ENCODE results near the gene ATP2B3. TPM values are rescaled to one million over a fixed set of nuclear protein-coding genes. Genes with fewer than 3 reads are reported as not detected.

Gene ATP2B3
- polyA plus RNA-seq, 3 donors, result 0.01 TPM; not detected in 2

- Histone ChIP-seq H3K4me1 (ENCODE audit: control insufficient read depth in 1 of 2, insufficient read depth in 2 of 2, low read length in 2 of 2) (no peaks in the 10 kb centered on the region), H2AFZ (ENCODE audit: insufficient read depth, low read depth, low read length, poor library complexity, severe bottlenecking) (no peak overlapping the region)
- 50% methylated on average over 1 of the region's 11 CpGs for WGBS (ENCODE audit: insufficient coverage)
Observed at GRCh38 chrX:153491918-153492317, 25.5 kb upstream of the ATP2B3 start.

GRCh38 chrX:153492543-153492942 is 24.9 kb upstream of the ATP2B3 start:
- Histone ChIP-seq H3K9me3 (replicated peaks in 1 of 2; ENCODE audit: control insufficient read depth in 1 of 2, insufficient read depth in 1 of 2, low read length in 2 of 2) (no peaks in the 10 kb centered on the region), H3K36me3 (replicated peaks in 1 of 2; ENCODE audit: control insufficient read depth in 1 of 2, insufficient read depth in 2 of 2, low read length in 2 of 2) (no peaks in the 10 kb centered on the region), H2AFZ (ENCODE audit: insufficient read depth, low read depth, low read length, poor library complexity, severe bottlenecking) (no peak overlapping the region), H3K4me1 (ENCODE audit: control insufficient read depth in 1 of 2, insufficient read depth in 2 of 2, low read length in 2 of 2) (no peaks in the 10 kb centered on the region), H3K79me2 (ENCODE audit: insufficient read depth, low read length) (no peaks in the 10 kb centered on the region), H3K4me2 (replicated peaks; ENCODE audit: extremely low read depth, low read length, poor library complexity, severe bottlenecking) (no peak overlapping the region), H4K20me1 (ENCODE audit: insufficient read depth, low read length) (no peaks in the 10 kb centered on the region), H3K27ac (ENCODE audit: low read depth in 1 of 2, low read length in 2 of 2) (no peak overlapping the region), H3K4me3 (replicated peaks in 1 of 3; ENCODE audit: low read depth in 2 of 3, low read length in 3 of 3) (no peak overlapping the region), H3K9ac (ENCODE audit: insufficient read depth, low read length, poor library complexity, severe bottlenecking) (no peak overlapping the region), H3K27me3 (ENCODE audit: control insufficient read depth in 2 of 2, insufficient read depth in 2 of 2, low read length in 2 of 2) (peaks cover 0 to 8% of the 10 kb centered on the region in 2 donors)
- TF ChIP-seq CTCF (IDR thresholded peaks at IDR 0.05), result no peak
- Mint-ChIP-seq H3K4me3 (no peak overlapping the region), H3K4me1 (peaks cover 2% of the 10 kb centered on the region), H3K36me3 (no peaks in the 10 kb centered on the region), H3K27me3 (ENCODE audit: low read depth in 3 of 3) (peaks cover 15 to 29% (median 16%) of the 10 kb centered on the region in 3 donors), H3K9me3 (peaks cover 0 to 6% (median 0%) of the 10 kb centered on the region in 7 donors), H3K27ac (no peak overlapping the region)
- intact Hi-C loops (cut with micrococcal nuclease), result no loop called here
- 97% methylated on average over 5 of the region's 12 CpGs for WGBS (ENCODE audit: insufficient coverage)
- DNase-seq, result no peak

More at GRCh38 chrX:153491918-153492317, 25.5 kb upstream of the ATP2B3 start:
- Histone ChIP-seq H3K9ac (ENCODE audit: insufficient read depth, low read length, poor library complexity, severe bottlenecking) (no peak overlapping the region), H3K9me3 (replicated peaks in 1 of 2; ENCODE audit: control insufficient read depth in 1 of 2, insufficient read depth in 1 of 2, low read length in 2 of 2) (no peaks in the 10 kb centered on the region), H3K27ac (ENCODE audit: low read depth in 1 of 2, low read length in 2 of 2) (no peak overlapping the region), H3K79me2 (ENCODE audit: insufficient read depth, low read length) (no peaks in the 10 kb centered on the region), H3K36me3 (replicated peaks in 1 of 2; ENCODE audit: control insufficient read depth in 1 of 2, insufficient read depth in 2 of 2, low read length in 2 of 2) (no peaks in the 10 kb centered on the region), H3K4me3 (replicated peaks in 1 of 3; ENCODE audit: low read depth in 2 of 3, low read length in 3 of 3) (no peak overlapping the region), H3K4me2 (replicated peaks; ENCODE audit: extremely low read depth, low read length, poor library complexity, severe bottlenecking) (no peak overlapping the region), H3K27me3 (ENCODE audit: control insufficient read depth in 2 of 2, insufficient read depth in 2 of 2, low read length in 2 of 2) (peaks cover 0 to 8% of the 10 kb centered on the region in 2 donors), H4K20me1 (ENCODE audit: insufficient read depth, low read length) (no peaks in the 10 kb centered on the region)
- DNase-seq, result no peak
- intact Hi-C loops (cut with micrococcal nuclease), result no loop called here
- peaks cover 0 to 6% (median 0%) of the 10 kb centered on the region in 7 donors for H3K9me3 Mint-ChIP-seq
- no peak overlapping the region for H3K27ac Mint-ChIP-seq
- H3K27me3 Mint-ChIP-seq (ENCODE audit: low read depth in 3 of 3), result peaks cover 15 to 29% (median 16%) of the 10 kb centered on the region in 3 donors
- H3K36me3 Mint-ChIP-seq, result no peaks in the 10 kb centered on the region
- TF ChIP-seq CTCF (IDR thresholded peaks at IDR 0.05), result no peak
- H3K4me3 Mint-ChIP-seq, result no peak overlapping the region
- peaks cover 2% of the 10 kb centered on the region for H3K4me1 Mint-ChIP-seq

Data from CD14-positive monocyte (primary cell).